GM13976 (cell line): ENCODE results near the gene PHYHIPL.

ENCODE experiments used
- DNase-seq: peaks from one replicate; pipeline ENCODE4 v3.0.0; 2012; ENCODE audit warnings: low spot score
- in situ Hi-C: fragments of 300-500 bp; cut with MboI; formaldehyde crosslinking; loops from one replicate; pipeline ENCODE4 v1.12.0; 2022; ENCODE audit warnings: low sequenced_read_pairs, mixed read lengths, inconsistent platforms; ENCODE audit not compliant: unreplicated experiment
- TF ChIP-seq, protein P1 (sequence below): IDR thresholded peaks from 2 replicates; pipeline ENCODE4 v1.5.1; 2012; ENCODE audit warnings: borderline replicate concordance, mild to moderate bottlenecking; ENCODE audit not compliant: insufficient read depth; ENCODE audit errors: extremely low read depth, missing control alignments, control extremely low read depth

The PHYHIPL gene

DNA sequence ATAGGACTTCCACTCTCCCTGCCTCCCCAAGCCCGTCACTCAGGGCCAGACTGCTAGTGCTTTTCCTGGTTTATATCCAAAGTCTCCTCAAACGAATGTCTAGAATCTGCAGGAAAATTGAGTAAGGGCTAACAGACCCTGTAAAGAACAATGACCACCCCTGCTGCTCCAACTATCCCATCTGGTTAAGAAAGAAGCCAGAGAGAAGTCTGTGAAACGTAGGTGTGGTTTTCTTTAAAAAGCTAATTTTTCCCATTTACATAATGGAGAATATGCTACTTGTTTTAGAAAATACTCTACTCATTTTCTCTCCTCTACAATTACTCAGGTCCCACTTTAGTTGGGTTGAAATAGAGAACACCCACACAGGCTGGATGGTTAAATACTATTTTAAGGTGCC is 113.4 kb downstream of the PHYHIPL start:
- in situ Hi-C loops: no loop called here
- no peak for DNase-seq
- TF ChIP-seq, protein P1, sequence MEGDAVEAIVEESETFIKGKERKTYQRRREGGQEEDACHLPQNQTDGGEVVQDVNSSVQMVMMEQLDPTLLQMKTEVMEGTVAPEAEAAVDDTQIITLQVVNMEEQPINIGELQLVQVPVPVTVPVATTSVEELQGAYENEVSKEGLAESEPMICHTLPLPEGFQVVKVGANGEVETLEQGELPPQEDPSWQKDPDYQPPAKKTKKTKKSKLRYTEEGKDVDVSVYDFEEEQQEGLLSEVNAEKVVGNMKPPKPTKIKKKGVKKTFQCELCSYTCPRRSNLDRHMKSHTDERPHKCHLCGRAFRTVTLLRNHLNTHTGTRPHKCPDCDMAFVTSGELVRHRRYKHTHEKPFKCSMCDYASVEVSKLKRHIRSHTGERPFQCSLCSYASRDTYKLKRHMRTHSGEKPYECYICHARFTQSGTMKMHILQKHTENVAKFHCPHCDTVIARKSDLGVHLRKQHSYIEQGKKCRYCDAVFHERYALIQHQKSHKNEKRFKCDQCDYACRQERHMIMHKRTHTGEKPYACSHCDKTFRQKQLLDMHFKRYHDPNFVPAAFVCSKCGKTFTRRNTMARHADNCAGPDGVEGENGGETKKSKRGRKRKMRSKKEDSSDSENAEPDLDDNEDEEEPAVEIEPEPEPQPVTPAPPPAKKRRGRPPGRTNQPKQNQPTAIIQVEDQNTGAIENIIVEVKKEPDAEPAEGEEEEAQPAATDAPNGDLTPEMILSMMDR: no peak

DNA sequence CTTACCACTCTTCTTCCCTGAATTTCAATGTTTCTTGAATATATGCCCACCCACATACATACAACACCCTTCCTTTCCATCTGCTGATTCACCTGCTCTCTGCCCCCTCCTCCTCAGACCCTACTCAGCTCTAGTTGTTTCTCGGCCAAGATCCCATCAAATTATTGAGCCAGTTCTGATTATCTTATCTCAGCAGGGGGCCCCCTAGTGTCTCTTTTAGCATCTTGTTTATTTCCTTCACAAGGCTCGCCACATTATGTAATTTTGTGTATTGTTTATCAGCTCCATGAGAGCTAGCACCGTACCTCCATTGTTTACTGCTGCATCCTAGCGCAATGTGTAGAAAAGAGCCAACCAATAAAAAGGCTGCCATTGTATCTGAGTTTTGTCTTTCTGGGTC is 114.0 kb downstream of the PHYHIPL start:
- peak; percentile 17 for DNase-seq
- TF ChIP-seq, protein P1: no peak
- in situ Hi-C loops: no loop called here
